OCI-LY3 (cell line): ENCODE measurements around the gene TMPRSS2.

Experiments
- CTCF ChIP-seq: fragments of 200-600, 300-600 bp; sonication (generic); IDR thresholded peaks from 2 replicates; pipeline ENCODE4 v1.5.1; 2014; ENCODE audit warnings: antibody characterized with exemption, low read length, low read depth
- EZH2phosphoT487 ChIP-seq: fragments of 200-600 bp; shearing (Covaris generic); IDR thresholded peaks from 2 replicates; pipeline ENCODE4 v1.6.1; 2018; ENCODE audit warnings: antibody characterized with exemption, mixed run types, low read depth

GRCh38 chr21:41431788-41432548 lies 76.0 kb downstream of the TMPRSS2 start:
- TF ChIP-seq CTCF, result no peak
- no peak for TF ChIP-seq EZH2phosphoT487
